GM21447 (cell line): ENCODE results near the gene PPP2R3A.
A peak's percentile ranks its signal among the peaks of the same experiment; 100 is the strongest.
"Not testable (repeated sequence)": the region's sequence is repeated elsewhere in the genome, so short reads cannot be mapped to it uniquely, and the experiment has no call there.

Experiments
- ATAC-seq: cut with Tn5 transposase; IDR thresholded peaks from one replicate; pipeline ENCODE4 v1.9.1; 2021; ENCODE audit not compliant: unreplicated experiment

The PPP2R3A gene

DNA sequence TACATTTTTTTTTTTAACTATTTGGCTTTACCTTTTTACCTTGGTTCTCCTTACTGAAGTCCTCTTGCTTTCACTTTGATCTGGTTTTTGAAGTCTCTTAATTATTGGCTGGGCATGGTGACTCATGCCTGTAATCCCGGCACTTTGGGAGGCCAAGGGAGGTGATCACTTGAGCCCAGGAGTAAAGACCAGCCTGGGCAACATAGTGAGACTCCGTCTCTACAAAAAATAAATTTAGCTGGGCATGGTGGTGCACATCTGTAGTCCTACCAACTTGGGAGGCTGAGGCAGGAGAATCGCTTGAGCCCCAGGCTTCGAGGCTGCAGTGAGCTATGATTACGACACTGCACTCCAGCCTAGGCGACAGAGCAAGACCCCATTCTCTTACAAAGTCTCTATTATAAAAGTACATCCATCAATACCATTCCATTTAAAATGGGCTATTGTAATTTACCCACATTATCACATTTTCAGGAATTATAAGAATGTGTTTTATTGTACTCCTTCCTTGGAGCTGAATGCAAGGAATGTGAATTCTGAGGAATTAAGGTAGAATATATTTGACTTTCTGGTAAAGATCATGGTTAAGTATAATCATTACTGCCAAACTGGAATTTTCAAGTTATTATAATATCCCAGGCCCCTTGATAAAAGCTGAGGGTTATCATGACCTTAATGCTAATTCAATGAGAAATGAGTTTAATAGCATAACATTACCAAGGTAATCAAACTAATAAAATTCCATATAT is 181.6 kb downstream of the PPP2R3A start:
- ATAC-seq = no peak

DNA sequence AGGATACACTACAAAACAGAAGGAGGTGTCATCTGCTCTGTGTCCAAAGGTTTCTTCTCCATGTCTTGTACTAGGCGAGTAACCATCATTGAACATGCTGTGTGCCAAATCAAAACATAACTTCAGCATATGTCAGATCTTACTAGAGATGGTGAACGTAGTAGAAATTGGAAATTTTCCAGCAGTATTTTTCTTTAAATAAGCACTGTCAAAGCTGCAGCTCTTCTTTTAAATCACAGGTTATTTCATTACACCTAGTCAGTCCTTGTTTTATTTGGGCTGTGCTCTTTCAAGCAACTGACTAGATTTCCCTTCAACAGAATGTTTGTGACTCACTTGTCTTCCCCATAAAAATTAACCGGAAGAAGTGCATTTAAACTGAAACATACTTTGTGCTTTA is 184.1 kb downstream of the PPP2R3A start:
- ATAC-seq = no peak

GRCh38 chr3:136151219-136151618 is 185.7 kb downstream of the PPP2R3A start:
- ATAC-seq = no peak

DNA sequence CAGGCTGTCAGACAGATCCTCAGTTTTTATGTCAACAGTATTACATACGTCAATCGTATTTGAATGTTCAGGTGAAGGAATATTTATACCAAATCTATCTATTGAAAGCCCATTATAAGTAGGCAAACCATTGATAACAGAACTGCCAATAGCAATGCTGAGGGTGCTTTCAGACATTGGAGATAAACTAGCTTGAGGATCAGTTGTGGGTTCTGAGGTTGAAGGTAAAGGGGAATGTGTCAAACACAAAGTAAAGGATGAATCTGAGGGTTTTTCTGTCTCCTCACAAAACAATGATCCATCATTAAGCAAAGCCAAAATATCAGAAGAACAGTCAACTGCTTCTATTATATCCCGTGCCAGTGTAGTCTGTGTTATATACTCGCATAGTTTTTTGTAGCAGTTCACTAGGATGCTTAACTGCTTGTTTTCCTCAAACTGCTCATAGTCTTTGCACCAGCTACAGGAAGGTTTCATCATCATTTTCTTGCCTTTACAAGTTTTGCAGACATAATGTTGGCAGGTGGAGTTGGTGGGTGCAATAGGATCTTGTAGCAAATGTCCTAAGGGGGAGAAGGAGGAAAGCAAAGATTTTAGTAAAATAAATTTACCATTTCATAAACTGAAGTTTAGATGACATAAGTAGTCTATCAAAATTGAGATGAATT is 186.8 kb downstream of the PPP2R3A start:
- ATAC-seq = no peak

DNA sequence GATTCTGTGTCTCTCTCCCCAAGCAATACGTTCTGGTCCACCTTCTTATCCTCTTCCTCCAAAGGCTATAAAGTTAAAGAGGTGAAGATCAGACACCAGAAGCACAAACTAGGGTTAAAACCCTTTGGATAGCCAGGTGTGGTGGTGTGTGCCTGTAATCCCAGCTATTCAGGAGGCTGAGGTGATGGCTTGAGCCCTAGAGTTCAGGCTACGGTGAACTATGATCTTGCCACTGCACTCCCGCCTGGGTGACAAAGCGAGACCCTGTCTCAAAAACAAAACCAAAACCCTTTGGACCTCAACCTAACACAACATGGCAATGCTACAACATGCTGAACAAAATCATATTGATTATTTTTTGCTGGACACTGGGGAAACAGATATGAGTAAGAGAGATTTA is 187.4 kb downstream of the PPP2R3A start:
- no peak for ATAC-seq

GRCh38 chr3:136161516-136161915 is 196.0 kb downstream of the PPP2R3A start:
- no peak for ATAC-seq

- no peak for ATAC-seq
Observed at GRCh38 chr3:136162322-136162721, 196.8 kb downstream of the PPP2R3A start.

GRCh38 chr3:136163607-136164006 is 198.1 kb downstream of the PPP2R3A start:
- ATAC-seq = not testable (repeated sequence)

DNA sequence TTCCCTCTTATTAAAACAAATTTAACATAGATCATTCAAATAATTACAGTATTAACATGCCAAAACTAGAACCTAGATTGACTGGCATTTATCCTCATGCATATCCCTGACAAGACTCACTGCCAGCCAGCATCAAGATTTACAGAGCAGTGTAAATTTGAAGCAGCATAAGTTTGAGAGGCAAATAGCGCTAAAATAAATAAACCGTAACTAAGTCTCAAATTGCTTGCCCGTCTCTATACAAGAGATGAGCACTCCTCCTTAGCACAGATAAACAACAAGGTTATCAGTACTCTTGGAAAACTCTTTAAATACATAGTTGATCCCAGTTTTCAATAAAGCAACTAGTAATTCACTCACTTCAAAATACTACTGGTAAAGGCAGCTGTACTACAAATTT is 201.0 kb downstream of the PPP2R3A start:
- no peak for ATAC-seq

- not testable (repeated sequence) for ATAC-seq
Observed at GRCh38 chr3:136168236-136168635, 202.7 kb downstream of the PPP2R3A start.

DNA sequence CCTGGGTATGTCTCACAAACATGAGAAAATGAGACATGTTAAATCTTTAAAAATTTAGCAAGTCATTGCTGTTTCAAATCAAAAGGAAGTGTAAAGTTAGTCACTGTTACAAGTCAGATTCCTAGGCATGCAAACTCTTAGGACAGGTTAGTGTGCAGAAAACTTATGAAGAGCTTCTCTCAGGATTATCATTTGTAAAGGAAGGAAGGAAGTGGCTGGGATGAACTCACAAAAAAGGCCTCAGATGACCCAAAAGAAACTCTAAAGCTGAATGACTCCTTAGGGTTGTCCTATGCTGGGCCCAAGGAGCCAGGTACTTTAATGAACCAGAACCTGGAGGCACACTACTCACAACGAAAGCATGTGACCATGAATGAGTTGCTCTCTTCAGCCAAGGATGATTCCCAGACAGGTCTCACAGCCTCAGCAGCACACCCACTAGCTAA is 205.6 kb downstream of the PPP2R3A start:
- ATAC-seq = no peak

DNA sequence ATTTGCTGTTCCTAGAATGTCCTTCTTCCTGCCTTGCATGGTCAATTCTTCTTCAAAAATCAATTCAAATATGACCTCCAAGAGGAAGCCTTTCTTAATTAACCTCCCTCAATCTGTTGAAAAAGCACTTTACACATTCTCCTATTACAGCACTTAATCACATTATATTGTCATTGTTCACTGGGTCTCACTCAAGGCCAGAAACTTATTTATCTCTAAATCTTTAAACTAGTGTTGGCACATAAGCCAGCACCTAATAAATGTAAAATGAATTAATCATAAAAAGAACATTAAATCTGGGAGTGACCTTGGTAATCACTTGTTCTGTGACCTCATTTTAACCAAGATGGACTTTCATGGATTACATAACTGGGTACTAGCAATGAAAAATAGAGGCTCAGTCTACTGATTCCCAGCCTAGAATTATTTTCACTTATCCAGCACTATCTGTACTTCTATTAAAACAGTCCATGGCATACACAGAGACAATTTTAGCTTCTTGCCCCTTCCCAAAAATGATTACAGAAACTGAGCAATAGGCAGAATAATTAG is 208.5 kb downstream of the PPP2R3A start:
- ATAC-seq = no peak

- no peak for ATAC-seq
Observed at GRCh38 chr3:136177876-136178275, 212.3 kb downstream of the PPP2R3A start.

- ATAC-seq = no peak
Observed at GRCh38 chr3:136181741-136182140, 216.2 kb downstream of the PPP2R3A start.

DNA sequence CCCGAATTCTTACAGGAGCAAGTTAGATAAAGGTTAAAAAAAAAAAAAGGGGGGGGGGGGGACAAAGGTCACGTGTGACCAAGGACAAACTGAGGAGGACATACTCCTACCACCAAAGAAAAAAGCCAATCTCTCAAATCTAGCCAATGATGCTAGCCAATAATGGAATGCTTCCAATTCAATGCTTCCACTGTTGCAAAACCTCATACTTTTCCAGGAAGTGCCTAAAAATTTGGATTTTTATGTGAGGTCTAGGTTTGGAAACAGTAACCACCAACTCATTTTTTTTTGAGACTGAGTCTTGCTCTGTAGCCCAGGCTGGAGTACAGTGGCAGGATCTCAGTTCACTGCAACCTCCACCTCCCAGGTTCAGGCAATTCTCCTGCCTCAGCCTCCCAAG is 219.2 kb downstream of the PPP2R3A start:
- no peak for ATAC-seq

DNA sequence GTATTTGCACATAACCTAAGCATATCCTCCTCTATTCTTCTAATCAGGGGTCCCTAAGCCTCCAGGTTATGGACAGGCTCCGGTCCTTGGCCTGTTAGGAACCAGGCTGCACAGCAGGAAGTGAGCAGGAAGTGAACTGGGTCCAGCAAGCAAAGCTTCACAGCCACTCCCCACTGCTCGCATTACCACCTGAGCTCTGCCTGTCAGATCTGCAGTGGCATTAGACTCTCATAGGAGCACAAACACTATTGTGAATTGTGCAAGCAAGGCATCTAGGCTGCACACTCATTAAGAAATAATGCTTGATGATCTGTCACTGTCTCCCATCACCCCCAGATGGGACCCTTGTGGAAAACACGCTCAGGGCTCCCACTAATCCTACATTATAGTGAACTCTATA is 220.8 kb downstream of the PPP2R3A start:
- peak; percentile 55 for ATAC-seq

- no peak for ATAC-seq
Observed at GRCh38 chr3:136186846-136187245, 221.3 kb downstream of the PPP2R3A start.

- no peak for ATAC-seq
Observed at GRCh38 chr3:136187868-136188267, 222.3 kb downstream of the PPP2R3A start.

GRCh38 chr3:136189043-136189442 is 223.5 kb downstream of the PPP2R3A start:
- no peak for ATAC-seq

DNA sequence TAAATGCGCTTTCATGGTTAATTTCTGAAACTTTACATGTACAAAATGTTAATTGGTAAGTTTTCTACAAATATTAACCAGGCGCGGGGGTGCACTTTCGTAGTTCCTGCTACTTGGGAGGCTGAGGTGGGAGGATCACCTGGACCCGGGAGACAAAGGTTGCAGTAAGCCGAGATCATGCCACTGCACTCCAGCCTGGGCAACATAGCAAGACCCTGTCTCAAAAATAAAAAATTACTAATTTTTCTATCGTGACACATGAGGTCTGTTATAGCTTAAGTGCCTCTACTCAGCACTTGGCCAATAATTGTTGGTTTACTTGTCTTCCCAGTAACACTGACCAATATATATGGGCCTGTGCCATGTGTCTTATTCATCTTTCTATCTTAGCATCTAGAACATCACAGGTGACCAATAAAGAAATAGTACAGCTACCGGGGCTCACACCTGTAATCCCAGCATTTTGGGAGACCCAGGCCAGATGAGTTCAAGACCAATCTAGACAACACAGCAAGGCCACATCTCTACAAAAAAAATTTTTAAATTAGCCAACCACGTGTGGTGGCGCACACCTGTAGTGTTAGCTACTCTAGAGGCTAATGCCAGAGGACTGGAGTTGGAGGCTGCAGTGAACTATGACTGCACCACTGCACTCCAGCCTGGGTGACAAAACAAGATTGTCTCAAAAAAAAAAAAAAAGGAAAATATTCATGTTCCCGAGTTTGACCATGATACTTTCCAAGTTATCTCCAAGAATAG is 224.5 kb downstream of the PPP2R3A start:
- no peak for ATAC-seq

- ATAC-seq = not testable (repeated sequence)
Observed at GRCh38 chr3:136192195-136192594, 226.7 kb downstream of the PPP2R3A start.
